Cardiac muscle cell (in vitro differentiated cells and primary cell): ENCODE data around the gene SLC66A2. TPM values are rescaled to one million over a fixed set of nuclear protein-coding genes. Genes with fewer than 3 reads are reported as not detected.
A peak's percentile ranks its signal among the peaks of the same experiment; 100 is the strongest.

ENCODE experiments used
- DNase-seq, 2 donors: peaks; one replicate each; pipeline versions ENCODE4 v3.0.0 to v3.0.0-alpha.2; 2010 to 2017; ENCODE audit warnings: low read depth in 1 of 2, low spot score in 1 of 2
- H3K27ac ChIP-seq: fragments of 200-600 bp; sonication (generic); 2 replicates; pipeline ENCODE4 v1.5.1; 2016
- H3K27me3 ChIP-seq: fragments of 200-600 bp; sonication (generic); 2 replicates; pipeline ENCODE4 v1.6.0; 2016; ENCODE audit warnings: control low read depth
- H3K36me3 ChIP-seq: fragments of 200-600 bp; sonication (generic); 2 replicates; pipeline ENCODE4 v1.5.1; 2016; ENCODE audit warnings: control low read depth
- H3K4me1 ChIP-seq: fragments of 200-600 bp; sonication (generic); 2 replicates; pipeline ENCODE4 v1.8.1; 2017; ENCODE audit warnings: low read depth, mild to moderate bottlenecking, mixed run types
- H3K4me3 ChIP-seq: fragments of 200-600 bp; sonication (generic); 2 replicates; pipeline ENCODE4 v1.5.1; 2016; ENCODE audit warnings: mild to moderate bottlenecking
- H3K9me3 ChIP-seq: fragments of 200-600 bp; sonication (generic); 2 replicates; pipeline ENCODE4 v1.5.1; 2017; ENCODE audit warnings: low read depth, mild to moderate bottlenecking, control low read depth
- polyA plus RNA-seq: library from polyadenylated mRNA; unstranded; fragments of >200 nt; fragmentation: Nextera tagmentation; extraction: Ambion mirVana; gene quantifications from 2 replicates; pipeline ENCODE4 v1.2.1, GENCODE V29; 2016
- total RNA-seq: library from RNA; depleted of rRNA; stranded (reverse); fragments of >200 nt; gene quantifications from 2 replicates; pipeline ENCODE4 v1.2.3, GENCODE V29; 2016
- TF ChIP-seq, protein P1 (sequence below): IDR thresholded peaks from 2 replicates; pipeline ENCODE4 v1.5.1; 2012; ENCODE audit warnings: low read depth, mild to moderate bottlenecking, low read length

SLC66A2 gene
- total and polyA plus RNA-seq, 2 experiments from 2014 or later, result 36.4 to 43.9 TPM

- Histone ChIP-seq H3K4me1 (no peaks in the 10 kb centered on the region), H3K36me3 (peaks cover under 1% of the 10 kb centered on the region), H3K27ac (no peak overlapping the region), H3K4me3 (no peak overlapping the region), H3K9me3 (no peaks in the 10 kb centered on the region), H3K27me3 (no peaks in the 10 kb centered on the region)
- peak in 1 of 2 donors; percentile 12 for DNase-seq
- TF ChIP-seq, protein P1, sequence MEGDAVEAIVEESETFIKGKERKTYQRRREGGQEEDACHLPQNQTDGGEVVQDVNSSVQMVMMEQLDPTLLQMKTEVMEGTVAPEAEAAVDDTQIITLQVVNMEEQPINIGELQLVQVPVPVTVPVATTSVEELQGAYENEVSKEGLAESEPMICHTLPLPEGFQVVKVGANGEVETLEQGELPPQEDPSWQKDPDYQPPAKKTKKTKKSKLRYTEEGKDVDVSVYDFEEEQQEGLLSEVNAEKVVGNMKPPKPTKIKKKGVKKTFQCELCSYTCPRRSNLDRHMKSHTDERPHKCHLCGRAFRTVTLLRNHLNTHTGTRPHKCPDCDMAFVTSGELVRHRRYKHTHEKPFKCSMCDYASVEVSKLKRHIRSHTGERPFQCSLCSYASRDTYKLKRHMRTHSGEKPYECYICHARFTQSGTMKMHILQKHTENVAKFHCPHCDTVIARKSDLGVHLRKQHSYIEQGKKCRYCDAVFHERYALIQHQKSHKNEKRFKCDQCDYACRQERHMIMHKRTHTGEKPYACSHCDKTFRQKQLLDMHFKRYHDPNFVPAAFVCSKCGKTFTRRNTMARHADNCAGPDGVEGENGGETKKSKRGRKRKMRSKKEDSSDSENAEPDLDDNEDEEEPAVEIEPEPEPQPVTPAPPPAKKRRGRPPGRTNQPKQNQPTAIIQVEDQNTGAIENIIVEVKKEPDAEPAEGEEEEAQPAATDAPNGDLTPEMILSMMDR, result no peak
Measured at GRCh38 chr18:79912409-79912991, 39.0 kb downstream of the SLC66A2 start.

DNA sequence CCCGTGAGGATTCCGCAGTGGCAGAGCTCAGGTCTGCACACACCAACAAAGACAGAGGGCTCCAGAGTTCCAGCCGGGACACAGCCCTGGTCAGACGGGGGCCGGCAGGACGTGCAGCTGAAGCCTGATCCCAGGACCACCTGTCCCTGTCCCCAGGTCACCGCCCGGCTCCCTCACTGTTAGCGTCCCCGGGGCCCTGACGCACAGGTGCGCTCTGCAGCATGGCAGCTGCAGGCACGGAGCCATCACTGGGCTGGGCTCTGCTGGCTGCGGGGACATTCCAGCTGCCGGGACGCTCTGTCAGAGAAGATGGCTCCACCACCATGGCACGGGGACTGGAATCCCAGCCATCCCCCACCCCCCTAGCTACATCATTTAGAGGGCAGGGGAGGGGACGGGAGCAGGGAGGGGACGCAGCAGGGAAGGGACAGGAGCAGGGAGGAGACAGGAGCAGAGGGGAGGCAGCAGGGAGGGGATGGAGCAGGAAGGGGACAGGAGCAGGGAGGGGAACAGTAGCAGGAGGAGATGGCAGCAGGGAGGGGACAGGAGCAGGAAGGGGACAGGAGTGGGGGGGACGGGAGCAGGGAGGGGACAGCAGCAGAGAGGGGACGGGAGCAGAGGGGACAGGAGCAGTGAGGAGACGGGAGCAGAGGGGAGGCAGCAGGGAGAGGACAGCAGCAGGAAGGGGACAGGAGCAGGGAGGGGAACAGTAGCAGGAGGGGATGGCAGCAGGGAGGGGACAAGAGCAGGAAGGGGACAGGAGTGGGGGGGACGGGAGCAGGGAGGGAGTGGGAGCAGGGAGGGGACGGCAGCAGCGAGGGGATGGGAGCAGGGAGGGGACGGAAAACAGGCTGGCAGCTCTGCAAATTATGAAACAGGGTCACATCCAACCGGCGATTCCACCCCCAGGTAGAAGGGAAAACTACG lies 39.8 kb downstream of the SLC66A2 start:
- no peak for DNase-seq
- no peak overlapping the region for H3K4me3 ChIP-seq

GRCh38 chr18:79910563-79911343 lies 40.7 kb downstream of the SLC66A2 start:
- Histone ChIP-seq H3K9me3 (no peaks in the 10 kb centered on the region), H3K27ac (no peak overlapping the region), H3K36me3 (peaks cover 2% of the 10 kb centered on the region), H3K27me3 (no peaks in the 10 kb centered on the region), H3K4me3 (no peak overlapping the region), H3K4me1 (no peaks in the 10 kb centered on the region)
- no peak for DNase-seq
- TF ChIP-seq, protein P1, result no peak

More for the DNA sequence above, 39.8 kb downstream of the SLC66A2 start:
- Histone ChIP-seq H3K4me1 (no peaks in the 10 kb centered on the region), H3K9me3 (no peaks in the 10 kb centered on the region), H3K27ac (no peak overlapping the region), H3K36me3 (peaks cover 2% of the 10 kb centered on the region), H3K27me3 (no peaks in the 10 kb centered on the region)
- TF ChIP-seq, protein P1, result no peak

DNA sequence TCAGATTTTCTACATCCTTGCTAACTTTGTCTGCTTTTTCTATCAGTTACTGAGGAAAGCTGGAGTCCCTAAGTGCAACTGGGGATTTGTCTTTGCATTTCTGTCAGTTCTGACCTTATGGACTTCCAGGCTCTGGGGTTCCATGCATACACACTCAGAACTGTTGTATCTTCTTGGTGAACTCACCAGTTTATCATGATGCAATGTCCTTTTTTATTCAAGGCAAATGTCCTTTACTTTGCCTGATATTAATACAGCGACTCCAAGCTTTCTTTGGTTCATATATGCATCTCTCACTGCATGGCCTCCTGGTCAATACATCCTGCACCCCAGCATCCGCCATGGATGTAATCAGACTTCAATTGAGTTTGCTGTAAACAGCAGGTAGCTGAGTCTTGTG lies 44.7 kb downstream of the SLC66A2 start:
- TF ChIP-seq, protein P1, result no peak
- H3K36me3 ChIP-seq, result peaks cover 5% of the 10 kb centered on the region
- H3K27me3 ChIP-seq, result no peaks in the 10 kb centered on the region
- DNase-seq, result no peak
- no peak overlapping the region for H3K4me3 ChIP-seq
- H3K9me3 ChIP-seq, result no peaks in the 10 kb centered on the region
- no peak overlapping the region for H3K27ac ChIP-seq
- no peaks in the 10 kb centered on the region for H3K4me1 ChIP-seq

DNA sequence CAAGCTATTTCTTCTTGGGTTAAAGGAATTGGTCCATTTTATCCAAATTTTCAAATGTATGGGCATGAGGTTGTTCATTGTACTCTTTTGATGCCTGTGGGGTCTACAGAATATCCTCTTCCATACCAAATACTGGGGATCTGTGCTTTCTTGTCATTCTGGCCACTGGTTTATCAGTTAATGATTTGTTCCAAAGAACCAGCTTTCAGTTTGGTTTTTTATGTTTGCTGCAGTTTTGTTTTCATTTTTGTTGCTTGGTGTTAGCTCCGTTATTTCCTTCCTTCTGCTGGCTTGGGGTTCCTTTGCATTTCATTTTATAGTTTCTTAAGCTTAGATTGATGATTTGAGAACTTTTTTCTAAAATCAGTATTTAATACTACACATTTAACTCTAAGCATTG lies 45.5 kb downstream of the SLC66A2 start:
- Histone ChIP-seq H3K4me1 (no peaks in the 10 kb centered on the region), H3K4me3 (no peak overlapping the region), H3K27ac (no peak overlapping the region), H3K36me3 (peaks cover 5% of the 10 kb centered on the region), H3K27me3 (no peaks in the 10 kb centered on the region), H3K9me3 (no peaks in the 10 kb centered on the region)
- TF ChIP-seq, protein P1, result no peak
- DNase-seq, result no peak
